GM19025 (cell line): ENCODE measurements around the gene ZDHHC4.
"Not testable (repeated sequence)": the region's sequence is repeated elsewhere in the genome, so short reads cannot be mapped to it uniquely, and the experiment has no call there.

Source experiments
- ATAC-seq: cut with Tn5 transposase; IDR thresholded peaks from one replicate; pipeline ENCODE4 v1.9.1; 2021; ENCODE audit warnings: mild to moderate bottlenecking, low read depth, moderate library complexity; ENCODE audit not compliant: unreplicated experiment

Gene ZDHHC4

GRCh38 chr7:6630007-6630849 is 53.0 kb downstream of the ZDHHC4 start:
- no peak for ATAC-seq

DNA sequence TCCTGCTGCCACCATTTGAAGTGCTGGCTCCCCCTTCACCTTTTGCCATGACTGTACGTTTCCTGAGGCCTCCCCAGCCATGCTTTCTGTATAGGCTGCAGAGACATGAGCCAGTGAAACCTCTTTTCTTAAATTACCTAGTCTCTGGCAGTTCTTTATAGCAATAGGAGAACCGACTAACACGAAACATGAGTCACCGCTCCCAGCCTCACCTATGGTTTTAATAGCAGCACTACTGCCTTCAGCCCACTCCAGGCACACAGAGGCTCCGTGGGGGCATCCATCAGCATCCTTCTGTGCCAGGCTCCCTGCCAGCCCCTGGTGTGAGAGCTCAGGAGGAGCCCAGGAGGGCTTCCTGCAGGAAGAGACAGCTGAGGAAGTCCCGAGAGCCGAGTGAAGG is 54.4 kb downstream of the ZDHHC4 start:
- no peak for ATAC-seq

DNA sequence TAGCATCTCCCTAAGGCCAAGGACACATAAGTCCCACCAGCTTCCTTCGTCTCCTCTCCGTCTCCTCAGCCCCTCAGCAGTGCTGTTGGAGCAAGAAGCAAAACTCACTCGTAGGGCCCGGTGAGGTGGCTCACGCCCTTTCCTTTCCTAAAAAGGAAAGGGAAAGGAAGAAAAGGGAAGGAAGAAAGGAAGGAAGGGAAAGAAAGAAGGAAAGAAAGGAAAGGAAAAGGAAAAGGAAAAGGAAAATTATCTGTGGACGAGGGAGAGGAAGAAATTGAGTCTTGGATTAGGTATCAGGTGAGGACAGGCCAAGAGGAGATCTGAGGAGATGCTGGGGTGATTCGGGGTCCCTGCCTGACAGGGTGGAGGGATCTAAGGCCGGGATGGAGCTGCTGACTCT is 56.8 kb downstream of the ZDHHC4 start:
- no peak for ATAC-seq

- not testable (repeated sequence) for ATAC-seq
Observed at GRCh38 chr7:6634971-6635370, 57.7 kb downstream of the ZDHHC4 start.

- ATAC-seq, result peak; percentile 80
Observed at GRCh38 chr7:6636741-6637543, 59.7 kb downstream of the ZDHHC4 start, which contains the start of gene ZNF316. Gene ZNF316, plus strand, starts transcription at chr7:6637318. Its CDS starts 5,092 bp downstream, at chr7:6642410.

- peak; percentile 73 for ATAC-seq
Observed at GRCh38 chr7:6637544-6638229, 60.4 kb downstream of the ZDHHC4 start.
